NB4 (cell line): ENCODE results near the gene TM4SF20.

Experiments
- MYC ChIP-seq: IDR thresholded peaks from 2 replicates; pipeline ENCODE4 v1.6.1; 2011; ENCODE audit warnings: low read depth, low read length
- POLR2A ChIP-seq: IDR thresholded peaks from 2 replicates; pipeline ENCODE4 v1.6.1; 2011; ENCODE audit warnings: mild to moderate bottlenecking; ENCODE audit not compliant: insufficient read length; ENCODE audit errors: extremely low read depth
- TF ChIP-seq, protein P1 (sequence below): IDR thresholded peaks from one replicate; pipeline ENCODE4 v1.5.1; 2012; ENCODE audit warnings: low read depth, low read length

DNA sequence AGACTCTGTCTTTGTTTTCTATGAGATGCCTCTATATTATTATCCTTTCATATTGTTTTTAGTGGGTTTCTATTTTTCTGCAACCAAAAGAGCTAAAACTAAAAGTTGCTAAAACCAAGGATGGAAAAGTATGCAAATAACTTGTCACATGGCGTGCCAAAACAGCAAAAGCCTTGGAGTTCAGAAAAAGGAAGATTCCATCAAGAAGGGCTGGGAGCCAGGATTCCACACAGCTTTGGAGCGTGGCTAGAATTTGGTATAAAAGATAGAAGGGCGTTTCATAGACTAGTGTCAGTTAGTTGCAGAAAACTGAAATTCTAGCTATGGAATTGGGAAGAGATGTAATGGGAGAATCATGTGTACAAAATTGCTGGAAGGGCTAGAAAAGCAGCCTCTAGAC is 4.6 kb upstream of the TM4SF20 start:
- TF ChIP-seq, protein P1, sequence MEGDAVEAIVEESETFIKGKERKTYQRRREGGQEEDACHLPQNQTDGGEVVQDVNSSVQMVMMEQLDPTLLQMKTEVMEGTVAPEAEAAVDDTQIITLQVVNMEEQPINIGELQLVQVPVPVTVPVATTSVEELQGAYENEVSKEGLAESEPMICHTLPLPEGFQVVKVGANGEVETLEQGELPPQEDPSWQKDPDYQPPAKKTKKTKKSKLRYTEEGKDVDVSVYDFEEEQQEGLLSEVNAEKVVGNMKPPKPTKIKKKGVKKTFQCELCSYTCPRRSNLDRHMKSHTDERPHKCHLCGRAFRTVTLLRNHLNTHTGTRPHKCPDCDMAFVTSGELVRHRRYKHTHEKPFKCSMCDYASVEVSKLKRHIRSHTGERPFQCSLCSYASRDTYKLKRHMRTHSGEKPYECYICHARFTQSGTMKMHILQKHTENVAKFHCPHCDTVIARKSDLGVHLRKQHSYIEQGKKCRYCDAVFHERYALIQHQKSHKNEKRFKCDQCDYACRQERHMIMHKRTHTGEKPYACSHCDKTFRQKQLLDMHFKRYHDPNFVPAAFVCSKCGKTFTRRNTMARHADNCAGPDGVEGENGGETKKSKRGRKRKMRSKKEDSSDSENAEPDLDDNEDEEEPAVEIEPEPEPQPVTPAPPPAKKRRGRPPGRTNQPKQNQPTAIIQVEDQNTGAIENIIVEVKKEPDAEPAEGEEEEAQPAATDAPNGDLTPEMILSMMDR, result no peak
- no peak for TF ChIP-seq MYC
- TF ChIP-seq POLR2A, result no peak
